NCI-H2227 (cell line): ENCODE data around the gene ZNF74.

ENCODE experiments used
- DNase-seq: peaks from one replicate; lab custom pipeline; 2025; ENCODE audit not compliant: unreplicated experiment; lab: John Stamatoyannopoulos, UW

ZNF74 gene

DNA sequence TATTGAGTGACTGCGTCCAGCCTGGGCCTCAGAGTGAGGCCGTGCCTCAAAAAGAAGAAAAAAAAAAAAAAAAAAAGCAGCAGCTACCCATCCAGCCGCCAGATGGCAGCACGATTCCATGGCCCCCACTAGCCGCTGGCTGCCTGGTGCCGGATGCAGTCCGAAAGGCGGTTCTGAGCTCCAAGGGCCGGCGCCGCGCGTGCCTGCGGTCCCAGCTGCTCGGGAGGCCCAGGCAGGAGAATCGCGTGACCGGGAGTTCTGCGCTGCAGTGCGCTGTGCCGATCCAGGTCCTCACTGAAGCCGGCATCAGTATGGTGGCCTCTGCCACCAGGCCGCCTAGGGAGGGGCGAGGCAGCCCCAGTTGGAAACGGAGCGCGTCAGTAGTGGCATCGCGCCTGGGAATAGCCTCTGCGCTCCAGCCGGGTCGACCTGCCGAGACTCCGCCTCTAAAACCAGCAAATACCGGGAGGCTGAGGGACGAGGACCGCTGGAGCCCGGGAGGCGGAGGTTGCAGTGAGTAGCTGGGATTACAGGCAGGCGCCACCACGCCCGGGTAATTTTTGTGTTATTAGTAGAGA is 24.3 kb downstream of the ZNF74 start:
- DNase-seq: peak; percentile 91

DNA sequence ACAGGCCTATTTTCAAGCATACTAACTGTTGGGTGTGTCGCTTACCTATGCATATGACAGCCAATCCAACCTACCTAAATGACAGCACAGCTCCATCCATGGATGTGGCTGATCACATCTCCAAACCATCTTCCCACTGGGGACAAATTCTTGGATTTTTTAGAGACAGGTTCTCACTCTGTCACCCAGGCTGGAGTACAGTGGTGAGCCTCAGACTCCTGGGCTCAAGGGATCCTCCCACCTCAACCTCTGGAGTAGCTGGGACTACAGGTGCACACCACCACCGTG is 25.7 kb downstream of the ZNF74 start:
- no peak for DNase-seq

DNA sequence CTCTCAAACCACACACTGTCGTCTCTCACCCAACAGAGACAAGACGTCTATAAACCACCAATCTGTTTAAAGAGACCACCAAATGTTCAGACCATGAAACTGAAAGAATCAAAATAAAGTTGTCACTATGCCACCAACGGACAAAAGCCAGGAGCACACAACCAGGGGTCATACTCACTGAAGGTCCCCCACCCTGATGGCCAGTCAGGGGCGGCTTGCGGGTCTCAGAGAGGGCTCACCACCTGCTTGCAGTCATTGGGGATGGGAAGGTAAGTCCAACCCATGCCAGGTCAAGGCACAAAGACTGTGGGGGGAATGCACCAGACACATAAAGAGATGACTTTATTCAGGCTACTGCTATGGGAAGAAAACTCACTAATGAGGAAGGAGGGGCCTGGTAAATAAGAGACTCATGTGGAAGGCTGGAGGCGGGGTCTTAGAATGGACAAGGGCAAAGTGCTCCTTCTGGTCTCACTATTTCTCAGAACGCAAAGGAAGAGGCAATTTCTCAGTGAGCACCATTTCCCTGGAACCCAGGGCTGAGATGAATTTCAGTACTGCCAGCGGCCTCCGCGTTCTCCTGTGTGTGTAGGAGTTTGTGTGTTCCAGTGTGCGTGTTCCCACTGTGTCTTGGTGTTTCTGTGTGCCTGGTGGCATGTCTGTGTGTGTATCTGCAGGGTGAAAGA is 26.3 kb downstream of the ZNF74 start:
- no peak for DNase-seq

DNA sequence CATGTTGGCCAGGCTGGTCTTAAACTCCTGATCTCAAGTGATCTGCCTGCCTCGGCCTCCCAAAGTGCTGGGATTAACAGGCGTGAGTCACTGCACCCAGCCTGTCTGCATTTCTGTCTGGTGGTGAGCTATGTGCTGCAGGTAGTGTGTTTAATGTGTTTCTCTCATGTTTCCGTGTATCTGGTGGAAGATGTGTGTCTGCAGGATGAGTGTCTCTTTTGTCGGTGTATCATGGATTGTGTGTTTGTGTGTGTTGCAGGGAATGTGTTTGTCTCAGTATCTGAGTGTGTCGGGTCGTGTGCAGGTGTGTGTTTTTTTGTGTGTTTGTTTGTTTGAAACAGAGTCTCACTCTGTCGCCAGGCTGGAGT is 27.5 kb downstream of the ZNF74 start:
- no peak for DNase-seq

DNA sequence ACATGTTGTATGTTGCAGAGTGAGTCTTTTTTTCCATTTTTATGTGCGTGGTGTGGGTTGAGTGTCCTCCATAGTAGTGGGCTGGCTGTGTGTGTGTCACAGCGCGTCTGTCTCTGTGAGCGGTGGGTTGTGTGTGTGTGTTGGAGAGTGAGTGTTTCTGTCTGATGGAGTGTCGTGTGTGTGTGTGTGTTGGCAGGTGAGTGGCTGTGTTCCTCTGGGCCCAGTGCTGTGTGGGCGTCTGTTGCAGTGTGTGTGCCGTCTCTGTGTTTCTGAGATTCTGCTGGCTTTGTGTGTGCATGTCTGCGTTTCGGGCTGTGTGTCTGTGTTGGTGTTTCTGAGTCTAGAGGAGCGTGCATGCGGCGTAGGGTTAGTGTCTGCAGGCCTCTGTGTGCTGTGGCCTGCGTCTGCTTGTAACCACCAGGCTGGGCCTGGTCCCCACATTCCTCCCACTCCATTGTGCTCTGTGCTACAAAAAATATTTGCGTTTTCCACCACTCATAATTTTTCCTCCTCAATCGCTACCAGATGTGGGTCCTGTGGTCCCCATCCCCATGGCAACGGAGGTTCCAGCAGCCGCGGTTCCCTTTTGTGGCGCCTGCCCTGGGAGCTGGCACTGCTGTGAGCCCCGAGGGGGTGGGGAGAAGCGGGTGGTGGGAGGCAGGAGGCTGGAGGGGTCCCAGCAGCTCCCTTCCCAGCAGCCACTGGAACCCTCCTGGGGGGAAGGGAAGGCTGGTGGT is 28.5 kb downstream of the ZNF74 start:
- DNase-seq: peak; percentile 58

DNA sequence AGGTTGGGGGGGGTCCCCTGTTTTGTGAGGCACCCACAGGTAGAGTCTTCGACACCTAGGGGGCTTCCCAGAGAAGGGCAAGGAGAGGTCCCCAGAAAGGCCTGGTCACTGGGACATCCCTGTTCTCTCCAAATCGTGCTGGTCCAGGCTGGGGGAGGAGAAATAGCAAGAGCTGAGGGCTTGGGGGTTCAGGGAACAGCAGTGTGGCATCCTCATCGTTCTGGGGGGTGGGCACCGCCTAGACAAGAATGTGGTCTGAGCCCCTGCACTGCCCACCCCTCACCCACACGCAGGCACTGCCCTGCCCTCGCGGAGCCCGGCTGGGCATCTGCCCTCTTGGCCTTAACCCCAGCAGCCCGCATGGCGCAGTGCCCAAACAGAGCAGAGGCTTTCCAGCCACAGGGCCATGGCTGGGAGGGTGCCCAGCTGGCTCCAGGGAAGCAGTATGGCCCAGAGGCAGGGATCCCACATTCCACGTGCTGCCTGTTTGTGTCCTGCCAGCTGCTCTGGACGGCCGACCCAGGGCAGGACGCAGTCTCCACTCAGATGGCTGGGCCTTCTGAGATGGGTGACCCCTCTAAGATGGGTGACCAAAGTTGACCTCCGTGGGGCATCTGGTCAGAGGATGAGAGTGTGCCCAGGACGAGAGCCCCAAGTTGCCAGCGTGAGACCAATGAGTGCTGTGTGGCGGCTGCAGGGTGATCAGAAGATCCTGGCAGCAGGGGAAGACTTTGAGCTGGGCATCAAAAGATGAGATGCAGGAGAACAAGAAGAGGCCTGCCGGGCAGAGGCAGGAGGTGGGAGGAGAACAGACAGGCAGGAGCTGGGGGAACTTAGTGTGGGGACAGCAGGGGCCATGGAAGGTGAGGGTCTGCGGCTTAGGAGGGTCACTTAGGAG is 29.3 kb downstream of the ZNF74 start:
- no peak for DNase-seq

DNA sequence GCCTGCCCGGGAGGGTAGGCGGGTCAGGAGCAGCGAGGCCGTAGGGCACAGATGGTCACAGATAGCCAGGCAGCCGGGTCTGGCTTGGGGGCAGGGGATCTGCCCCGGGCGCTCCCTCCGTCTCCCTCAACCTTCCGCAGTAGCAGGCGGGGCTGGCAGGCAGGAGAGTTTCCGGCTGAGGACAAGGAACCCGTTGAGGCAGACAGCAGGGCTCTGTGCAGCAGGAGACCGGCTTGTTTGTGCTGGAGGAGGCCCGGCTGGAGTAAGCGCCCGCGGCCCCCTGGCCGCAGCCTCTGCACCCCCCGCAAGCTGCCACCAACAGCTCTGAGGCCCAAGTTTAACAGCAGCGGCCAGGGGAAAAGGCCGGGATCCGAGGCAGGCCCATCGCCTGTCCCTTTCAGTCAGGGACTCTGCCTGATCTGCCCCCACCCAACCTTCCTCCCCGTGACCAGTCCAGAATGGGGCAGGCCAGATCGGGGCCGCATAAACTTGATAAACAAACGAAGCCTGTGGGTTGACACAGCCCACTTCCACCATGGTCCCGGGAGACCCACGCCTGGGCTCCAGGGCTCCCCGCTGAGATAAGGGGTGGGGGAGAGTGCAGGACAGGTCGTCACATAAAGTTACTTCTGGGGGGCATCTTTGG is 30.1 kb downstream of the ZNF74 start:
- DNase-seq: no peak

DNA sequence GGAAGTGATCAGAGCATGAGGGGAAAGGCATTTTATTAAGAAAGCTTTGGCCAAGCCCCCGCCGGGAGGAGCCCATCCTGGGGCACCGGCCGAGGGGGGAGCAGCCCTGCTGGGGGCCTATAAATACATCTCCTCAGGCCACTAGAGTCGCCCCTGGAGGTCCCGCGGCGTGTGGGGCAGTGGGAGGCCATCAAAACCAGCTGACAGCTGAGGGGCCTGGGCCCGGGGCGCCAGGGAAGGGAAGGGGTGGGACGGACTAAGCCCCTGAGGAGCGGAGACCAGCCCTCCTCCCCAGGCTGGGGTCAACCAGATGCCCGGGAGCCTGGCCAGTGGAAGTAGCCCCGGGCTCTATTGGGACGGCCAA is 30.6 kb downstream of the ZNF74 start:
- no peak for DNase-seq

DNA sequence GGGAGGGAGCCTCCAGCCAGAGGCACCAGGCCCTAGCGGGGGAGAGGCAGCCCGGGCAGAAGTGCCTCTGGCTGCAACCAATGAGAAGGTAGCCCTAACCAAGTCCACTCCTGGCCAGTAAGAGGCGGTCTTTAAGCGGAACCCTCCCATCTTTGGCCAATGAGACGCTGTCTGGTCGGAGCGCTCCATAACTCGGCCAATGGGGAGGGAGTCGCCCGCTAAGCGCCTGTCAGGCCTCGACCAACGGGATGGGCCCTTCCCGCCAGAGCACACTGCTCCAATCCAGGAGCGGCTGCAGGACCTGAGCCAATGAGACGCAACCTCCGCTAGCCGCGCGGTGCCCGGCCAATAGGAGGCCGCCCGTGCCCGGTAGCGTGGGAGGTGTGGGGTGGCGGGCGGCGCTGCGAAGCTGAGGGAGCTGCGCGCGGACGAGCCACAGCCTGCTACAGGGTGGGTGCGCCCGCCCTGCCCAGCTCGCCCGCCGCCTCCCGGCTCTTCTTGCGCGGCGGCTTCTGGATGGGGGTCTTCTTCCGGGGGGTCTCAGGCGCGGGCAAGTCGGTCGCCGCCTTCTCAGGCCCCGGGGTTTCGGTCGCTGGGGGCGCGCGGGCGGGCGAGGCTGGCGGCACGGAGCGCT is 31.1 kb downstream of the ZNF74 start:
- no peak for DNase-seq

DNA sequence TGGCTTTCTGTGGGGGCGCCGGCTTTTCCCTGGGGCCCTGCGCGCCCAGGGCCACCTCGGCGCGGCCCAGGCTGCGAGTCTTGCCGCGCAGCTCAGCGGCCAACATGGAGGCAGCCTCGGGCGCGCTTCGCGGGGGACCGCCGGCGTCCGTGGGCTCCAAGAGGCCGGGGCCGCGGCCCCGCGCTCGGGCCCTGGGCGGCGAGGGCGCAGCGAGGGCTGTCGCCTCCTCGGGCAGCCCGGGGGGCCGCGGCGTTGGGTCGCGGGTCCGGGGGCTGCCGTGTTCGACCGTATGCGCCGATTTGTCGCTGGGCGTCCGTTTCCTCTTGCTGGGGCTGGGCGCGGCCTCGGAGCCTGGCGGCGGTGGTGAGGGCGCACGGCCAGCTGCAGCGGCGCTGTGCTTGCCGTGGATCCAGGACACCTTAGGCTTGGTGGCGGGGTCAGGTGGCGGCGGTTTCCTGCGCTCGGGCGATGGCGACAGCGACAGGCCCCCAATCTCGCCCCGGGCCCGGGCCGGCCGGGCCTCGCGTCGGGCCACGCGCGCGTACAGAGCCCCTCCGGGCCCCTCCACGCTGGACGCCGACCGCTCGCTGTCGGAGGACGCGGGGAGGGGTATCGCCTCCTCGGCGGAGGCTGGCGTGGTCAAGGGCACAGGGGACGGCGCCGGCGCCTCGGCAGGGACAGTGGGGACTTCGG is 31.8 kb downstream of the ZNF74 start:
- DNase-seq: no peak

DNA sequence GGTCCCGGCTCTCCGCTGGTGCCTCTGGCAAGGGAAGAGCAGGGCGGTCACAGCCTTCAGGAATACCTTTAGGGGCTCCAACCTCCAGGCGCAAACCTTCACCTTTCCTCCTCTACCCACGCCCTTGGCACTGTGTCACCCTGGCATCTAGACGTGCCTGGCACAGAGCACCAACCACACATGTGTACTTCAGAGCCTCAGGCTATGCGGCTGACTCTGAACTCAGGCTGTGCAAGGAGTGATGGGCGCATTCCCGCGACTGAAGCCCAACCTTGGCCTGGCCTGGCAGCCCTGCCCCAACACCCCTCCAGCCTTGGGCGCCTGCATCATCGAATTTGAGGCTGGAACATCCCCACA is 32.3 kb downstream of the ZNF74 start:
- DNase-seq: no peak

DNA sequence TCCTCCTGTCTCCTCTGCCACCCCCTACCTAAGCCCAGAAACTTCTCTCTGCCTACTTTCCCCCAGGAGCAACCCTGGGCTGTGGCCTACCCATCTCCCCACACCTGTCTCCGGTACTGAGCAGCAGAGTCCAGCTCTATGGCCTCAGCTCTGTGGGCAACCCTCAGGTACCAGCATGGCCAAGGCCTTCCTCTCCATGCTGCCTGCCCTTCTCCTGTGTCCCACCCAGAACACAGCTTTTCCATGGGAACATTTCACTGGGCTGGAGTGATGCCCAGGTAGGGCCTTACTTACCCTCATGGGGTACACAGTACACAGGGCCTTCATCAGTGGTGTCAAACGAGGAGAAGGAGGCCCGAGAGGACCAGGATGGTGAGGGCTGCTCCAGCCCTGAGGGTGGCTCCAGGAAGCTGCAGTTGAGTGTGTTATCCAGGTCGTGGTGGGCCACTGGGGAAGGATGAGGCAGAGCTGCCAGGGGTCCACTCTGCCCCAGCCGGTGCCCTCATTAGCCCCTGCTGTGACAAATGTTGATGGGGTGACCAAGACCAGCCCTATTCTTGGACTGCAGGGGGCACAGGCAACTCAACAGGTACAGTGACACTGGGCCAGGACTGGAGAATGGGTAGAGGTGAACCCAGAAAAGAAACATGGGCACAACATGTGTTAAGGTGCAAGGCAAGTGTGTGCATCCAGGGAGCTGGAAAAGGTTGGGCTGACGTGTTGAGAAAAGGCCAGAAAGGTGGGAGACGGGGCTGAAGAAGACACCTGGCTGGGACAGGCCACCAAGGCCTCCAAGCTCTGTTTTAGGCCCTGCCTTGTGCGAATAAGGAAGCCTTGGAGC is 33.4 kb downstream of the ZNF74 start:
- no peak for DNase-seq

DNA sequence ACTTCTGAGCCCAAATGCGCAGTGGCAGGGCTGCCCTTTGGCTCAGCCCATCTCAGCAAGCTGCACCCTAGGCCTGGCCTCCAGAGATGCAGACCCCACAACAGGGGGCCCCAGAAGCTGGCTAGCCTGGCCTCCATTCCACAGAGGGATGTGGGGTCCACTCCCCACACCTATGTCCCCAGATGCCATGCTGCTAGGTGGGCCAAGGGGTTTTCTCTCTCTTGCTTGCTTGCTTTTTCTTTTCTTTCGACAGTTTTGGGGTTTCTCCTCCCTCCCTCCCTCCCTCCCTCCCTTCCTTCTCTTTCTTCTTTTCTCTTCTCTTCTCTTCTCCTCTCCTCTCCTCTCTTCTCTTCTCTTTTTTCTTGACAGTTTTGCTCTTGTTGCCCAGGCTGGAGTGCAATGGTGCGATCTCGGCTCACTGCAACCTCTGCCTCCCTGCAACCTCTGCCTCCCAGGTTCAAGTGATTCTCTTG is 34.0 kb downstream of the ZNF74 start:
- DNase-seq: no peak

DNA sequence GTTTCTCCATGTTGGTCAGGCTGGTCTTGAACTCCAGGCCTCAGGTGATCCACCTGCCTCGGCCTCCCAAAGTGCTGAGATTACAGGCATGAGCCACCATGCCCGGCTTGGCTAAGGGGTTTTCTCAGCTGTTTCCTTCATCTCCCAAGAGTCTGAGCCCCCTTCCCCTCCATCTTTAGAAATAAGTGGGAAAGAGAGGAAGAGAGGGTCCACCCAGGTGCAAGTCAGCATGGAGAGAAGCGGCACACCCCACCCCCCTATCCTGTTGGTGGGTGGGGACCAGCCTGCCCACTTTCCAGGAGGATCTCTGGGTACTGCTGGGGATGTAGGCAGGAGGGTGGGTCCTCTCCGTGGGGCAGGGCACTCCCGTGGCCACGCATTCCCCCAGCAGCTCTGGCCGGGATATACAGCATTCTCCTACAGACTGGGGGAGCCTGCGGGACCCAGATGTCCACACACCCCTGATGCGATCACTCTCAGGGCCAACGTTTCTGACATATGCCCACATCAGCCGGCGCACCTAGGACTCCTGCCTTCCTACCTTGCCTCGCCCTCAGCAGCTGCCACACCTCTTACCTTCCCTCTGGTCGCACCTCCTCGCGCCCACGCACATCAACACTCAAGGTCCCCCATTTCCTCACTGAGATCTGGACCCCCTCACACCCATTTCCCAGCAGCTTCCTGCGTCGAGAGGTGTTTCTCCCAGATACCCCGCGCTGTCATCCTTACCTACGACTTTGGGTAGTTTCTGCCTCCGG is 34.7 kb downstream of the ZNF74 start:
- no peak for DNase-seq

DNA sequence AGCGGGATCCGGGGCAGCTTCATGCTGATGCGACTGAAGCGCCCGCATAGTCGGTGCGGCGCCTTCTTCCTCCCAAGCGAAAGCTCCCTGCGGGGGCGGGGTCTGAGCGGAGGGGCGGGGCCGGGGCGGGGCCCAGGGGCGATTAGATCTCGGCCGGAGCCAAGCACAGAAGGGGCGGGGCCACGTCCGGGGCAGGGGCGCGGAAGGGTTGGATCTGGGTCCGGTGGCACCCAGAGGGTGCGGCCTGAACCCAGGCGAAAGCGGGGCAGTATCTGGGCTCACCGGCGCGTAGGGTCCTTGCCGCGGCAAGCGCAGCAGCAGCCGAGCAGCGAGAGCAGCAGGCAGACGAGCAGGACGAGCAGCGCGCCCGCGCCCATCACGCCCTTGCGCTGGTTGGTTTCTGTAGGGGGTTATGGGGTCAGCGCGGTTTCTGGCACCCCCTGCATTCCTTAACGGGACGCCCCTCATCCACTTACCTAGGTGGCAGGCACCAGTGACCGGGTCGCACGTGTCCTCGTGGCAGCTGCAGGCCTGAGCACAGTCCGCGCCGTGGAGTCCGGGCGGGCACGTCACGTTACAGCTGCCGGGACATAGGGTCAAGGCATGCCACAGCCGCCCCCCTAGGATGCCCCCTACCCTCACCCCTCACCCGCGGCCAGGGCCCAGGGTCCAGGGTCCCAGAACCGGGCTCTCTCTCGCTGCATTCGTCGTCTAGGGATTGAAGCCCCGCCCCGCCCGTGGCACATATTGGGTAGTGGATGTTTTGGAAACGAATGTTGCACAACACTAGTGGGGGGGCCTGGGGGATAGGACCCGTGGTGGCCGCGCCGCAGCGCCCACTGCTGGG is 35.5 kb downstream of the ZNF74 start:
- no peak for DNase-seq

DNA sequence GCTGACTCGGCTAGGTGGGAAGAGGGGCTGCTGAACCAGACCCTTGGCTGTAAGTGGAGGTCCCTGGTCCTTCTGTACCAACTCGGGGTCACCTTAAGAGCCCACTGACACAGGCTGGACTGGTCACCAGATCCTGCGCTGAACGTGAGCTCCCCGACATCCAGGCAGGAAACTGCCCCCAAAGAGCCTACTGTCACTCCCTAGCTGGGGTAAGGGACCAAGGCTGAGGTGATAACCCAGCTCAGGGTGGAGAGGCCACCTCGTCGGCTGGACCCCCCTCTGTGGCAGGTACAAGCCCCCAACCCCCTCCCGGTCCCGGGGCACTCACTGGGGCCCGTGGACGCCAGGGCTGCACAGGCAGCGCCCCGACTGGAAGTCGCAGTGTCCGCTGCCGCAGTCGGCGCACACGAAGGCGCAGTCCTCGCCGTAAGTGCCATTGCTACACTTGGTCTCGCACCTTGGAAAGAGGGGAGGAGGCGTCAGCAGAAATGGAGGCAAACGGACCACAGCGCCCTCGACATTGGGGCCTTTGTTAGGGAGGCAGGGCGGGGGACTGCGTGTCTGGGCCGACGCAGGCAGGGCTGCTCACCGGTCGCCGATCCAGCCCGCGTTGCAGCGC is 36.3 kb downstream of the ZNF74 start:
- no peak for DNase-seq
